ENCODE data around the gene PNLIPRP3. TPM values are rescaled to one million over a fixed set of nuclear protein-coding genes. Genes with fewer than 3 reads are reported as not detected.

Gene PNLIPRP3
- total RNA-seq, 1 donor from 2014 or later, result under 0.01 TPM

GRCh38 chr10:116521424-116522290 lies 94.0 kb downstream of the PNLIPRP3 start:
- peak; percentile 66 for DNase-seq

DNA sequence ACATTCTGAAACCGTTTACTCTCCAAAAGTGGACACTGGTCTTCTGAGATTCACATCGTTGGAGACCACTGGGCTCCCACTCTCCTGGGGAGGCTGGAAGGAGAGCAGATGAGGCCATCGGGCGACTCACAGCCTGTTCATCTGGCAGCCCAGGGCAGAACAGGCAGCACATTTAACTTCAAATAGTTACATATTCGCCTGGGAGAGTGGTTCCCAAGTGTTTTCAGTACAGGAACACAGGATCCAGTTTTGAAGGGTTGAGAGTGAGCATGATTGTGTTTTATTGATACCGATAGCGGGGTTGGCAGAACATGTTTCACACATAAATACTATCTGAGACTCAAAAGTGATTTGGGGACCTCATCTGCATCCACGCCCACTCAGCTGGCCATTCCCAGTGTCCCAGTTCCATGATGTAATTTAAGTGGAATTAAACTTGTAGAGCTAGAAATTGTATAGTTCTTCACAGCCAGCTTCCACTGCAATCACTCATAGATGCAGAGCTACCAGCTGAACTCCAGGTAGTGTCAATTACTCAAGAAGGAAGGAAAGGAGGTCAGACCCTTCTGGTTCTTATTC lies 95.2 kb downstream of the PNLIPRP3 start:
- DNase-seq, result no peak

DNA sequence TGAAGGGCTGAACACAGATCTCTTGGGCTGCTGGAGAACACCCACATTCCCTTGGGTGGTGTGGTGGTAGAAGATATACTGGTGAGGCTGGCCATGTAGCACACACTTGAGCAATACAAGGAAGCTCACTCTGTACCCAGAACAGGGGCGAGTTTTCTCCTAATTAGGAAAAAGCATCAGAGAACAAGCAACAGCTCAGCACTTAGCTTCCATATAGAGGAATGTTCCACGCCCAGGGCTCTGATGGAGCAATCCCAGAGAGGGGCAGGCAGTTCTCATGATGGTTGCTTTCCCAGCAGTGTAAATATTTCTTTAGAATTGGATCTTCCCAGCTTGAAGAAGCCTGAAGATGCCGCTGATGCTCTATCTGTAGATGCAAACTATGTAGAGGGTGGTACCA lies 97.1 kb downstream of the PNLIPRP3 start:
- no peak for DNase-seq

GRCh38 chr10:116526219-116526618 lies 98.6 kb downstream of the PNLIPRP3 start:
- DNase-seq, result no peak

Other genes with a start within 250 kb of the PNLIPRP3 start
- gene GFRA1, start 154.6 kb upstream of the PNLIPRP3 start, total RNA-seq, result 36.4 and 51.3 TPM in 2 replicates
- not detected in 2 replicates for gene CCDC172, start 103.4 kb upstream of the PNLIPRP3 start, total RNA-seq
- gene PNLIP, start 118.1 kb downstream of the PNLIPRP3 start, total RNA-seq, result not detected in 2 replicates
- gene PNLIPRP1, start 163.1 kb downstream of the PNLIPRP3 start, total RNA-seq, result not detected in 2 replicates
- not detected in 2 replicates for gene PNLIPRP2, start 193.1 kb downstream of the PNLIPRP3 start, total RNA-seq